KOPT-K1 (cell line): ENCODE data around the gene PXYLP1.

Experiments used
- H3K27ac ChIP-seq: fragments of 200-600 bp; sonication (generic); 2 replicates; pipeline ENCODE4 v1.5.1; 2016; ENCODE audit warnings: antibody characterized with exemption, mild to moderate bottlenecking, low read depth, low read length; ENCODE audit not compliant: poor library complexity, severe bottlenecking
- H3K36me3 ChIP-seq: fragments of 200-600 bp; sonication (generic); 2 replicates; pipeline ENCODE4 v1.5.1; 2017; ENCODE audit warnings: antibody characterized with exemption, mild to moderate bottlenecking, low read length, moderate library complexity; ENCODE audit not compliant: insufficient read depth
- H3K9me3 ChIP-seq: fragments of 200-600 bp; sonication (generic); 2 replicates; pipeline ENCODE4 v1.5.1; 2017; ENCODE audit warnings: antibody characterized with exemption, low read length, mild to moderate bottlenecking; ENCODE audit not compliant: insufficient read depth, poor library complexity, severe bottlenecking

Gene PXYLP1

GRCh38 chr3:141218162-141218835 lies 13.3 kb upstream of the PXYLP1 start:
- Histone ChIP-seq H3K9me3 (peaks cover 9% of the 10 kb centered on the region), H3K36me3 (no peaks in the 10 kb centered on the region), H3K27ac (no peak overlapping the region)

- Histone ChIP-seq H3K36me3 (no peaks in the 10 kb centered on the region), H3K9me3 (peaks cover 15% of the 10 kb centered on the region), H3K27ac (no peak overlapping the region)
These were observed 12.7 kb upstream of the PXYLP1 start for GRCh38 chr3:141218926-141219325.

- Histone ChIP-seq H3K36me3 (no peaks in the 10 kb centered on the region), H3K27ac (no peak overlapping the region), H3K9me3 (peaks cover 31% of the 10 kb centered on the region)
These were observed 7.9 kb upstream of the PXYLP1 start for GRCh38 chr3:141223673-141224166.

- H3K27ac ChIP-seq, result no peak overlapping the region
- no peaks in the 10 kb centered on the region for H3K36me3 ChIP-seq
These were observed 5.7 kb upstream of the PXYLP1 start for GRCh38 chr3:141225939-141226338.

GRCh38 chr3:141227216-141227615 lies 4.4 kb upstream of the PXYLP1 start:
- peaks cover 31% of the 10 kb centered on the region for H3K9me3 ChIP-seq
- H3K27ac ChIP-seq, result no peak overlapping the region
- no peaks in the 10 kb centered on the region for H3K36me3 ChIP-seq

More at GRCh38 chr3:141225939-141226338, 5.7 kb upstream of the PXYLP1 start:
- peaks cover 31% of the 10 kb centered on the region for H3K9me3 ChIP-seq

GRCh38 chr3:141227752-141228151 lies 3.9 kb upstream of the PXYLP1 start:
- H3K36me3 ChIP-seq, result no peaks in the 10 kb centered on the region
- no peak overlapping the region for H3K27ac ChIP-seq
- H3K9me3 ChIP-seq, result peaks cover 28% of the 10 kb centered on the region

- no peaks in the 10 kb centered on the region for H3K36me3 ChIP-seq
- peaks cover 22% of the 10 kb centered on the region for H3K9me3 ChIP-seq
- no peak overlapping the region for H3K27ac ChIP-seq
These were observed 3.2 kb upstream of the PXYLP1 start for GRCh38 chr3:141228395-141228794.

- H3K36me3 ChIP-seq, result 0 out of 2 replicates have a peak, but pooled peaks cover under 1% of the 10 kb centered on the region
- H3K27ac ChIP-seq, result peak overlapping the region; percentile 99
- peaks cover 15% of the 10 kb centered on the region for H3K9me3 ChIP-seq
These were observed 2.5 kb upstream of the PXYLP1 start for GRCh38 chr3:141229132-141229531.

- Histone ChIP-seq H3K27ac (peak overlapping the region; percentile 99), H3K9me3 (peaks cover 7% of the 10 kb centered on the region), H3K36me3 (peaks cover 12% of the 10 kb centered on the region)
These were observed 1.3 kb upstream of the PXYLP1 start for GRCh38 chr3:141230293-141230692.

- H3K9me3 ChIP-seq, result no peaks in the 10 kb centered on the region
- H3K27ac ChIP-seq, result peak overlapping the region; percentile 99
- peaks cover 22% of the 10 kb centered on the region for H3K36me3 ChIP-seq
These were observed 563 bp downstream of the PXYLP1 start for GRCh38 chr3:141231952-141232823.

GRCh38 chr3:141233457-141234161 lies 2.0 kb downstream of the PXYLP1 start:
- H3K36me3 ChIP-seq, result peaks cover 36% of the 10 kb centered on the region
- H3K9me3 ChIP-seq, result no peaks in the 10 kb centered on the region
- peak overlapping the region; percentile 99 for H3K27ac ChIP-seq

GRCh38 chr3:141234283-141234682 lies 2.7 kb downstream of the PXYLP1 start:
- Histone ChIP-seq H3K9me3 (no peaks in the 10 kb centered on the region), H3K36me3 (peaks cover 36% of the 10 kb centered on the region), H3K27ac (peak overlapping the region; percentile 99)

- no peaks in the 10 kb centered on the region for H3K9me3 ChIP-seq
- H3K27ac ChIP-seq, result peak overlapping the region; percentile 99
- peaks cover 45% of the 10 kb centered on the region for H3K36me3 ChIP-seq
These were observed 4.1 kb downstream of the PXYLP1 start for GRCh38 chr3:141235661-141236171.

- Histone ChIP-seq H3K9me3 (no peaks in the 10 kb centered on the region), H3K36me3 (peaks cover 45% of the 10 kb centered on the region), H3K27ac (peak overlapping the region; percentile 99)
These were observed 4.7 kb downstream of the PXYLP1 start for GRCh38 chr3:141236361-141236760.
